ENCODE results near the gene MED31. TPM values are rescaled to one million over a fixed set of nuclear protein-coding genes. Genes with fewer than 3 reads are reported as not detected.
"Not testable (repeated sequence)": the region's sequence is repeated elsewhere in the genome, so short reads cannot be mapped to it uniquely, and the experiment has no call there.

Gene MED31
- total RNA-seq, 1 donor from 2014 or later = 21.0 TPM

DNA sequence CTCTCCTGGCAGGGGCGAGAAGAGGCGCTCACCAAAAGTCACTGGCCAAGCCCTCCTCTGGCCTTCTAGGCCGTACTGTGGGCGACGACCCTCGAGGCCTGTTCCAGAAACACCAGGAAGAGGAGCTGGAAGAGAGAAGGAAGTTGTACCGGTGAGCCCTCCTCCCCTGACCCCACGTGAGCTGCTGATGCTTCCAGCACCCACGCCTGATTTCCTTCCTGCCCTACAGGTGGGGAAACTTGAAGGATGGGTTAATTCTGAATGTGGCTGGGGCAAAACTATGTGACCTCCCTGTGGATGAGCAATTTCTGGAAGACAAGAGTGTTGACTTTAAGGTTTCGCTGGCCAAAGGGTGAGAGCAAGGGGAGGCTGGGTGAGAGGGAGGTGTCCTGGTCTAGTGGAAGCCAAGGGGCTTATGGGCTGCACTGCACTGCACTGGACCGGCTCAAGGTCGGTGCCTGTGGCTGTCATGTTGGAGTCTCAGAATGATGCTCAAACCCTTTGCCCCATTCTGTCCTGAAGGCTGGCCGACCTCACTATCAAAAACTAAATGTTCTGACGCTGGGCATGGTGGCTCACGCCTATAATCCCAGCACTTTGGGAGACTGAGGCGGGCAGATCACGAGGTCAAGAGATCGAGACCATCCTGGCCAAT, 6.4 kb upstream of the MED31 start:
- H3K36me3 ChIP-seq (ENCODE audit: insufficient read depth, low read length) = no peaks in the 10 kb centered on the region
- no peak overlapping the region for H3K27ac ChIP-seq (ENCODE audit: low read depth, low read length)
- Mint-ChIP-seq H3K36me3 (ENCODE audit: low read depth, unreplicated experiment) (peaks cover 5% of the 10 kb centered on the region), H3K27ac (ENCODE audit: unreplicated experiment) (peak overlapping the region; percentile 12), H3K4me3 (ENCODE audit: unreplicated experiment) (peak overlapping the region; percentile 77), H3K4me1 (ENCODE audit: low read depth, unreplicated experiment) (peaks cover 14% of the 10 kb centered on the region), H3K9me3 (ENCODE audit: unreplicated experiment) (peaks cover 3% of the 10 kb centered on the region), H3K27me3 (ENCODE audit: low read depth, unreplicated experiment) (peaks cover 61% of the 10 kb centered on the region)
- H3K9me3 ChIP-seq (ENCODE audit: insufficient read depth, low read depth, low read length) = no peaks in the 10 kb centered on the region
- H3K4me3 ChIP-seq (ENCODE audit: insufficient read depth, low read depth, low read length) = no peak overlapping the region
- no peak for DNase-seq (ENCODE audit: low read depth)
- H4K20me1 ChIP-seq (ENCODE audit: insufficient read depth, low read length) = no peaks in the 10 kb centered on the region
- TF ChIP-seq, protein P1, sequence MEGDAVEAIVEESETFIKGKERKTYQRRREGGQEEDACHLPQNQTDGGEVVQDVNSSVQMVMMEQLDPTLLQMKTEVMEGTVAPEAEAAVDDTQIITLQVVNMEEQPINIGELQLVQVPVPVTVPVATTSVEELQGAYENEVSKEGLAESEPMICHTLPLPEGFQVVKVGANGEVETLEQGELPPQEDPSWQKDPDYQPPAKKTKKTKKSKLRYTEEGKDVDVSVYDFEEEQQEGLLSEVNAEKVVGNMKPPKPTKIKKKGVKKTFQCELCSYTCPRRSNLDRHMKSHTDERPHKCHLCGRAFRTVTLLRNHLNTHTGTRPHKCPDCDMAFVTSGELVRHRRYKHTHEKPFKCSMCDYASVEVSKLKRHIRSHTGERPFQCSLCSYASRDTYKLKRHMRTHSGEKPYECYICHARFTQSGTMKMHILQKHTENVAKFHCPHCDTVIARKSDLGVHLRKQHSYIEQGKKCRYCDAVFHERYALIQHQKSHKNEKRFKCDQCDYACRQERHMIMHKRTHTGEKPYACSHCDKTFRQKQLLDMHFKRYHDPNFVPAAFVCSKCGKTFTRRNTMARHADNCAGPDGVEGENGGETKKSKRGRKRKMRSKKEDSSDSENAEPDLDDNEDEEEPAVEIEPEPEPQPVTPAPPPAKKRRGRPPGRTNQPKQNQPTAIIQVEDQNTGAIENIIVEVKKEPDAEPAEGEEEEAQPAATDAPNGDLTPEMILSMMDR (IDR thresholded peaks at IDR 0.05; ENCODE audit: insufficient read depth, low read depth, low read length) = no peak
- no peak for TF ChIP-seq EZH2 (IDR thresholded peaks at IDR 0.05; ENCODE audit: insufficient read depth, low read length)
- no peak overlapping the region for H2AFZ ChIP-seq (ENCODE audit: low read depth, low read length)
- H3K79me2 ChIP-seq (ENCODE audit: insufficient read depth, low read length) = no peaks in the 10 kb centered on the region
- FAIRE-seq = no peak
- peaks cover 49% of the 10 kb centered on the region for H3K27me3 ChIP-seq (ENCODE audit: insufficient read depth, low read length)
- no peak overlapping the region for H3K9ac ChIP-seq (ENCODE audit: low read length)
- H3K4me2 ChIP-seq (ENCODE audit: low read length) = no peak overlapping the region
- H3K4me1 ChIP-seq (ENCODE audit: insufficient read depth, low read length) = peaks cover 13% of the 10 kb centered on the region

DNA sequence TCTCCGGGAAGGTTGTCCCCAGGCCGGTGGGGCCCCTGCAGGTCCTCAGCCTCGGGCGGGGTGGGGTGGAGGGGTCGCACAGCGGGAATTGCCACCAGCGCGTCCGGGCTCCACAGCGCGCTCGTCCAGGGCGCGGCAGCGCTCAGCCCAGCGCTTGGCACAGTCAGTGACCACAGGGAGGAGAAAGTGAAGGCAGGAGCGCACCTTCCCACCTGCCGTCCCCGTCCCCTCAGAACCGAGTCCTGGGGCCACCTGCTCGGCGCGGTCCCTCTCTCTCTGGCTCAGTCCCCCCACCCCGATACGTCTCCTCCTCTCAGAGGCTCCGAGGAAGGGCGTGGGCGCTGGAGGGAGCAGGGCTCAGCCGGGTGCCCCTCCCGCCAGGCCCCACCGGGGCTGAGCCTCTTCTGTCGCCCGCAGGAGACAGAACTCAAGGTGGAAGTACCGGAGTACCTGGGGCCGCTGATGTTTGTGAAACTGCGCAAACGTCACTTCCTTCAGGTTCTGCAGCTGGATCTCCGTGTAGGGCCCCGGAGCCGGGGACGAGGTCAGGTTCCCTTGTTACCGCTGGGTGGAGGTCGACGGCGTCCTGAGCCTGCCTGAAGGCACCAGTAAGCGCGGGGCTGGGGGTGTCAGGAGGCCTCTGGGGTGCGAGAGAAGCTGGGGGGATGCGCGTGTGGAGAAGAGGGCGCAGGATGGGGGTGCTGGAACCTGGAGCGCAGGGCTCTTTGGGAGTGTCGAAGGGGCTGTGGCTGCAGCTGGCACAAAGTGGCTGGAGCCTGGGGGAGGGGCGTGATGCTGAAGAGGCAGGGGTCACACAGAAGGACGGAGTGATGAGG, 5.6 kb upstream of the MED31 start:
- H3K36me3 Mint-ChIP-seq (ENCODE audit: low read depth, unreplicated experiment); H3K27ac ChIP-seq (ENCODE audit: low read depth, low read length); DNase-seq (ENCODE audit: low read depth); FAIRE-seq; H3K9me3 ChIP-seq (ENCODE audit: insufficient read depth, low read depth, low read length); H3K36me3 ChIP-seq (ENCODE audit: insufficient read depth, low read length); H2AFZ ChIP-seq (ENCODE audit: low read depth, low read length); H3K9me3 Mint-ChIP-seq (ENCODE audit: unreplicated experiment); H4K20me1 ChIP-seq (ENCODE audit: insufficient read depth, low read length); H3K79me2 ChIP-seq (ENCODE audit: insufficient read depth, low read length); H3K4me2 ChIP-seq (ENCODE audit: low read length); H3K4me3 ChIP-seq (ENCODE audit: insufficient read depth, low read depth, low read length); H3K9ac ChIP-seq (ENCODE audit: low read length): not testable (repeated sequence)
- H3K27me3 Mint-ChIP-seq (ENCODE audit: low read depth, unreplicated experiment) = peaks cover 54% of the 10 kb centered on the region
- peak overlapping the region; percentile 12 for H3K27ac Mint-ChIP-seq (ENCODE audit: unreplicated experiment)
- Histone ChIP-seq H3K27me3 (ENCODE audit: insufficient read depth, low read length) (peaks cover 49% of the 10 kb centered on the region), H3K4me1 (ENCODE audit: insufficient read depth, low read length) (peaks cover 21% of the 10 kb centered on the region)
- H3K4me3 Mint-ChIP-seq (ENCODE audit: unreplicated experiment) = peak overlapping the region; percentile 75
- H3K4me1 Mint-ChIP-seq (ENCODE audit: low read depth, unreplicated experiment) = peaks cover 16% of the 10 kb centered on the region

DNA sequence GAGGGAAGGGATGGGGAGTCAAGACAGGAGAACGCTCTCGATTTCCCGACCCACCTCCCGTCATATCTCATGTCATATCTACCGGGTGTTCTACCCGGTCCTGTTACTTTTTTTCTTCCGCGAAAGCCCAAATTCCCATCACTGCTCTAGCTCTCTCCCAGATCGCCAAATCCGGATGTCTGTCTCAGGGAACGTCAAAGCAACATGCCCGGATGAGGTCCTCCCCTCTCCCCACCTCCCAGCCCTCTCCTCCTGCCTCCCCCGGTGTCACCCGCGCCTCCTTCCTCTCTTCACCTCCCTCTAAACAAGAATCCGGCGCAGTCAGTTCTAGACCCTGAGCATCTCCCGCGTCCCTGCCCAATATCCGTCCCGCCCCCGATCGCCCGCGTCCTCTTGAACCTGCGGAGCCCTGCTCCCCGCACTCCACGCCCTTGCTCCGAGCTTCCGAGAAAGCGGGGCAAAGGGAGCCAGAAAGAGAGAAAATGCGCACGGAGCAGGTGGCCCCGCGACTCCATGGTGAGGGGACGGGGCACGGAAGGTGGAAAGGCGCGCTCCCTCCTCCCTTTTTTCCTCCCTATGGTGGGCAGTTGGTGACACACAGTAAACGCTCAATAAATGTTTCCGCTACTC, 4.4 kb upstream of the MED31 start:
- H3K4me2 ChIP-seq (ENCODE audit: low read length) = peak overlapping the region; percentile 64
- not testable (repeated sequence) for H3K9me3 Mint-ChIP-seq (ENCODE audit: unreplicated experiment); H3K27ac Mint-ChIP-seq (ENCODE audit: unreplicated experiment); FAIRE-seq; H3K79me2 ChIP-seq (ENCODE audit: insufficient read depth, low read length); H3K36me3 Mint-ChIP-seq (ENCODE audit: low read depth, unreplicated experiment); H3K9ac ChIP-seq (ENCODE audit: low read length); DNase-seq (ENCODE audit: low read depth); H2AFZ ChIP-seq (ENCODE audit: low read depth, low read length); H4K20me1 ChIP-seq (ENCODE audit: insufficient read depth, low read length); H3K9me3 ChIP-seq (ENCODE audit: insufficient read depth, low read depth, low read length); H3K4me3 ChIP-seq (ENCODE audit: insufficient read depth, low read depth, low read length); H3K36me3 ChIP-seq (ENCODE audit: insufficient read depth, low read length); H3K27ac ChIP-seq (ENCODE audit: low read depth, low read length)
- peak; percentile 12 for TF ChIP-seq EZH2 (IDR thresholded peaks at IDR 0.05; ENCODE audit: insufficient read depth, low read length)
- Mint-ChIP-seq H3K4me3 (ENCODE audit: unreplicated experiment) (peak overlapping the region; percentile 78), H3K27me3 (ENCODE audit: low read depth, unreplicated experiment) (peaks cover 47% of the 10 kb centered on the region), H3K4me1 (ENCODE audit: low read depth, unreplicated experiment) (peaks cover 16% of the 10 kb centered on the region)
- H3K4me1 ChIP-seq (ENCODE audit: insufficient read depth, low read length) = peaks cover 25% of the 10 kb centered on the region
- peaks cover 43% of the 10 kb centered on the region for H3K27me3 ChIP-seq (ENCODE audit: insufficient read depth, low read length)

Measured in astrocyte (in vitro differentiated cells and primary cell).